Liver (tissue), 9 donors: ENCODE data around the gene OOSP4A. TPM values are rescaled to one million over a fixed set of nuclear protein-coding genes. Genes with fewer than 3 reads are reported as not detected.

ENCODE experiments used
- DNase-seq: peaks from one replicate; pipeline ENCODE4 v3.0.0-alpha.2; 2017; ENCODE audit warnings: low spot score
- H3K27ac ChIP-seq, 2 donors: one replicate each; pipeline ENCODE4 v1.7.0; 2013; ENCODE audit warnings: inconsistent platforms in 2 of 2, low read length in 2 of 2, control low read depth in 1 of 2, low read depth in 1 of 2, mild to moderate bottlenecking in 1 of 2
- H3K27me3 ChIP-seq, 4 donors: one replicate each; pipeline versions ENCODE4 v1.6.1 to v1.7.0; 2013; ENCODE audit warnings: low read length in 3 of 4, inconsistent platforms in 1 of 4, mild to moderate bottlenecking in 1 of 4, moderate library complexity in 1 of 4; ENCODE audit not compliant: control insufficient read depth in 4 of 4, insufficient read depth in 4 of 4
- H3K36me3 ChIP-seq, 4 donors: one replicate each; pipeline versions ENCODE4 v1.6.1 to v1.7.0; 2013; ENCODE audit warnings: low read length in 3 of 4, mild to moderate bottlenecking in 3 of 4, low read depth in 1 of 4, moderate library complexity in 1 of 4; ENCODE audit not compliant: control insufficient read depth in 4 of 4, insufficient read depth in 3 of 4
- H3K4me1 ChIP-seq, 4 donors: one replicate each; pipeline versions ENCODE4 v1.6.1 to v1.7.0; 2013; ENCODE audit warnings: low read length in 3 of 4, mild to moderate bottlenecking in 3 of 4, moderate library complexity in 1 of 4; ENCODE audit not compliant: control insufficient read depth in 4 of 4, insufficient read depth in 4 of 4
- H3K4me3 ChIP-seq, 3 donors: one replicate each; pipeline versions ENCODE4 v1.6.1 to v1.7.0; 2013; ENCODE audit warnings: low read length in 3 of 3, control low read depth in 1 of 3, low read depth in 1 of 3, mild to moderate bottlenecking in 1 of 3
- H3K9ac ChIP-seq, 2 donors: one replicate each; pipeline ENCODE4 v1.7.0; 2013; ENCODE audit warnings: low read length in 2 of 2, mild to moderate bottlenecking in 2 of 2, moderate library complexity in 2 of 2, control low read depth in 1 of 2, low read depth in 1 of 2
- H3K9me3 ChIP-seq, 4 donors: one replicate each; pipeline versions ENCODE4 v1.6.1 to v1.7.0; 2013; ENCODE audit warnings: low read length in 3 of 4; ENCODE audit not compliant: control insufficient read depth in 4 of 4
- ATF3 ChIP-seq: IDR thresholded peaks from 2 replicates; pipeline ENCODE4 v1.6.1; 2016; ENCODE audit warnings: antibody characterized with exemption
- CTCF ChIP-seq: fragments of 150-350 bp; IDR thresholded peaks from 2 replicates; pipeline ENCODE4 v1.5.1; 2017; ENCODE audit warnings: improper control_type of control experiment, low read depth, low read length; ENCODE audit not compliant: missing input control
- EGR1 ChIP-seq, 2 donors: IDR thresholded peaks; 2 replicates each; pipeline ENCODE4 v1.6.1; 2016 to 2018; ENCODE audit warnings: antibody characterized with exemption in 2 of 2, low read depth in 2 of 2
- FOXA1 ChIP-seq: IDR thresholded peaks from 2 replicates; pipeline ENCODE4 v1.6.1; 2016; ENCODE audit warnings: antibody characterized with exemption
- FOXA2 ChIP-seq: IDR thresholded peaks from 2 replicates; pipeline ENCODE4 v1.6.1; 2016; ENCODE audit warnings: antibody characterized with exemption
- GABPA ChIP-seq, 2 donors: IDR thresholded peaks in 1 of 2; conservative IDR thresholded peaks in 1 of 2; 2 replicates each; pipeline ENCODE4 v1.6.1; 2016; ENCODE audit warnings: antibody characterized with exemption in 2 of 2, mild to moderate bottlenecking in 1 of 2, moderate library complexity in 1 of 2
- HNF4A ChIP-seq, 2 donors: conservative IDR thresholded peaks; 2 replicates each; pipeline ENCODE4 v1.6.1; 2016; ENCODE audit warnings: antibody characterized with exemption in 2 of 2, mild to moderate bottlenecking in 2 of 2
- HNF4G ChIP-seq: IDR thresholded peaks from 2 replicates; pipeline ENCODE4 v1.6.1; 2016; ENCODE audit warnings: antibody characterized with exemption
- JUND ChIP-seq, 2 donors: IDR thresholded peaks; 2 replicates each; pipeline ENCODE4 v1.6.1; 2016; ENCODE audit warnings: antibody characterized with exemption in 2 of 2
- MAX ChIP-seq: IDR thresholded peaks from 2 replicates; pipeline ENCODE4 v1.6.1; 2016; ENCODE audit warnings: antibody characterized with exemption
- RAD21 ChIP-seq, 2 donors: IDR thresholded peaks; 2 replicates each; pipeline ENCODE4 v1.6.1; 2016; ENCODE audit warnings: antibody characterized with exemption in 2 of 2, mild to moderate bottlenecking in 2 of 2
- WGBS: extraction: QIAGEN DNeasy Blood & Tissue Kit; methylation state at CpG from one replicate; pipeline ENCODE4 v1.1.7; 2013; 5-methylcytosine and 5-hydroxymethylcytosine counted together
- polyA plus RNA-seq, 2 donors: library from polyadenylated mRNA; stranded (reverse) in 1 of 2; unstranded in 1 of 2; fragments of 200-250 nt in 1 of 2; fragments of >200 nt in 1 of 2; fragmentation: Nextera tagmentation in 1 of 2; extraction: Ambion mirVana in 1 of 2; gene quantifications; one replicate each; pipeline versions ENCODE4 v1.2.1 to v1.2.3, GENCODE V29; 2013 to 2015
- total RNA-seq, 2 donors: library from RNA; depleted of rRNA; stranded (reverse); fragments of >200 nt; gene quantifications; one replicate each; pipeline ENCODE4 v1.2.3, GENCODE V29; 2014
- donor health status: healthy.
- donor health status: healthy.
- donor health status: healthy.
- donor health status: healthy.
- donor health status: healthy.

The OOSP4A gene
- total and polyA plus RNA-seq, 4 donors = not detected

- TF ChIP-seq FOXA1 (no peak), ATF3 (no peak), CTCF (no peak), HNF4A (conservative IDR thresholded peaks at IDR 0.05) (no peak), JUND (IDR thresholded peaks at IDR 0.05) (no peak), EGR1 (IDR thresholded peaks at IDR 0.05; ENCODE audit: low read depth in 2 of 2) (no peak)
- Histone ChIP-seq H3K27ac (no peak overlapping the region), H3K9me3 (no peaks in the 10 kb centered on the region), H3K9ac (no peak overlapping the region), H3K4me1 (no peaks in the 10 kb centered on the region), H3K36me3 (no peaks in the 10 kb centered on the region), H3K4me3 (no peak overlapping the region), H3K27me3 (no peaks in the 10 kb centered on the region)
- DNase-seq = no peak
- 68% methylated on average over 9 of the region's 9 CpGs for WGBS
Observed at GRCh38 chr11:59960502-59961381, 3.1 kb upstream of the OOSP4A start.

GRCh38 chr11:59962107-59962482, 1.7 kb upstream of the OOSP4A start:
- WGBS = 77% methylated on average over 2 of the region's 2 CpGs
- no peak overlapping the region for H3K4me3 ChIP-seq
- no peaks in the 10 kb centered on the region for H3K9me3 ChIP-seq
- no peaks in the 10 kb centered on the region for H3K36me3 ChIP-seq
- H3K9ac ChIP-seq = no peak overlapping the region
- no peak for DNase-seq
- H3K4me1 ChIP-seq = no peaks in the 10 kb centered on the region
- no peaks in the 10 kb centered on the region for H3K27me3 ChIP-seq
- H3K27ac ChIP-seq = no peak overlapping the region
- TF ChIP-seq HNF4A (conservative IDR thresholded peaks at IDR 0.05) = no peak
- TF ChIP-seq FOXA1 = no peak
- TF ChIP-seq RAD21 (IDR thresholded peaks at IDR 0.05) = no peak
- no peak for TF ChIP-seq GABPA (IDR thresholded peaks at IDR 0.05 in 1 of 2, conservative IDR thresholded peaks at IDR 0.05 in 1 of 2)

GRCh38 chr11:59965424-59965823, 1.6 kb downstream of the OOSP4A start:
- Histone ChIP-seq H3K9me3 (no peaks in the 10 kb centered on the region), H3K27me3 (no peaks in the 10 kb centered on the region), H3K27ac (no peak overlapping the region), H3K9ac (no peak overlapping the region), H3K36me3 (no peaks in the 10 kb centered on the region), H3K4me3 (no peak overlapping the region), H3K4me1 (no peaks in the 10 kb centered on the region)
- TF ChIP-seq EGR1 (IDR thresholded peaks at IDR 0.05; ENCODE audit: low read depth in 2 of 2) (no peak), MAX (no peak), FOXA2 (no peak), ATF3 (no peak), HNF4G (no peak), CTCF (no peak)
- no peak for DNase-seq
- 48% methylated on average over 7 of the region's 7 CpGs for WGBS
